ENCODE data around the gene MRPS21.

Gene MRPS21

DNA sequence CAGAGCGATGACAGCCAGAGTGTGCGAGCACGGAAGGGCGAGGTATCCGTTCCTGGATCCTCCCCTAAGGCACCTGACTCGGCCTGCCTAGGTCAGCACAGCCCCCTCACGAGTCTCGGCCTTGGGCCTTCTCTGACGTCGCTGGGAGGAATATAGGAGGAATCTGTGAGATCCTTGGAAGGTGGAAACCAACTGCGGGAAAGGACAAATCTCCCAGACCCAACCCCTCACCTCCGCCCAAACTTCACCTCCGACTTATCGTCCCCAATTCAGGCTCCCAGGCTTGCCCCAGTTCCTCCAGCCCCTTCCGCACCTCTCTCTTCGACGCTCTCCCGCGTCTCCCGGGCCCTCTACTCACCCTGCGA lies 25.3 kb upstream of the MRPS21 start:
- no peaks in the 10 kb centered on the region for H3K27me3 Mint-ChIP-seq
- H3K9me3 Mint-ChIP-seq = no peaks in the 10 kb centered on the region
- H3K4me3 Mint-ChIP-seq = peak overlapping the region; percentile 92
- peaks cover 32% of the 10 kb centered on the region for H3K4me1 Mint-ChIP-seq
- H3K27ac Mint-ChIP-seq (ENCODE audit: low read depth) = peak overlapping the region; percentile 96
- H3K36me3 Mint-ChIP-seq (ENCODE audit: insufficient read depth) = peaks cover 29% of the 10 kb centered on the region
- DNase-seq (ENCODE audit: low spot score in 2 of 2) = peak; percentile 29 to 38
- peak; percentile 64 for ATAC-seq (replicated peaks; ENCODE audit: extremely low read depth, poor library complexity, severe bottlenecking)

DNA sequence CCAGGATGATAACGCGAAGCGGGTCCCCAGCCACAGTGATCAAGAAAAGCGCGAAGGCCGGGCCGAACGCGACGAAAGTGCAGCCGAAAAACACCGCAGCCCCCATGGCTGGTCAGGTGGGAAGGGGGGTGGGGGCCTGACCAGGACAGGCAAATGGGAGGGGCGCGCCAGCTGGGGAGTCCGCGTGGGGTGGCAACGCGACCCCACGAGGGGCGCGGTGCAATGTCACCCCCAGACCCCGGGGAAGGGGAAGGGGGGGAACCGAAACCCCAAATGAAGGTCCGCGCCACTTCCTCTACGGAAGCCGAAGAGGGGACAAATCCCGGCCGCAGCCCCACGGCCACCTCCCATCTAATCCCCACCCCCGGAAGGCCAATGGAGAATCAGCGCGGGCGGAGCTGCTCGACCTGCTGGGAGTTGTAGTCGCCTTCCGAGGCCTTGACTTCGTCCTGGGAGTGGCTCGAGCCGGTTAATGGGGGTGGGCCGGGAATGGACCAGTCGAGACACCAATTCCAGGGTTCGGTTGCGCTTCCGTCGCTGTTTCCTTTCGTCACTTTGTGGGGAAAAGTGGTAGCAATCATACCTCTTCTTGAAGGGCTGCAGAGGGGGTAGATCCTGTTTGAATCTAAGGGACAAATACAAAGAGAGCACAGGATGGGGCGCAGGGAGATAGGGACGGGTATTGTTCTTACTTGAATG lies 24.8 kb upstream of the MRPS21 start, which contains the start of gene APH1A:
Gene APH1A, minus strand, starts transcription at position 312 of the 699 bp plus-strand sequence. Its CDS starts 206 bp downstream, at position 106.
- H3K9me3 Mint-ChIP-seq = no peaks in the 10 kb centered on the region
- peaks cover 29% of the 10 kb centered on the region for H3K36me3 Mint-ChIP-seq (ENCODE audit: insufficient read depth)
- H3K4me1 Mint-ChIP-seq = peaks cover 32% of the 10 kb centered on the region
- DNase-seq (ENCODE audit: low spot score in 2 of 2) = peak; percentile 77 to 81
- peak within 1 kb of the TSS; percentile 92 for H3K4me3 Mint-ChIP-seq
- ATAC-seq (replicated peaks; ENCODE audit: extremely low read depth, poor library complexity, severe bottlenecking) = peak; percentile 94
- H3K27me3 Mint-ChIP-seq = no peaks in the 10 kb centered on the region
- H3K27ac Mint-ChIP-seq (ENCODE audit: low read depth) = peak within 1 kb of the TSS; percentile 96

DNA sequence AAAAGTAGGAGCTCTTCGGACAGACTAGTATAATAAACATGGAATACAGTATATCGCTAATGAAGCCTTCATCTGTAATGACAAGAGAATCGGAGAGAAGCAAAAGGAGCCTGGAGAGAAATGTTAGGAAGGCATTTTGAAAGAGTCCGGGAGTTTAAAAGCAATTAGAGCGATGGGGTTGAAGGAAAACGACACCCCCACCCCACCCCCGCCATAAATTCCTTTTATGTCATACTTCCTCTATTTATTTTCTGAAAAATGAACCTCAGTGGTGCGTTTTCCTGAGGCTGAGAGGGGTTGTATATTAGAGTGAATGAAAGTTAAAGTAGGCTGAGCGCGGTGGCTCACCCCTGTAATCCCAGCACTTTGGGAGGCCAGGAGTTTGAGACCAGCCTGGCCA lies 24.2 kb upstream of the MRPS21 start:
- ATAC-seq (replicated peaks; ENCODE audit: extremely low read depth, poor library complexity, severe bottlenecking) = no peak
- Mint-ChIP-seq H3K27me3 (no peaks in the 10 kb centered on the region), H3K4me1 (peaks cover 32% of the 10 kb centered on the region), H3K27ac (ENCODE audit: low read depth) (peak overlapping the region; percentile 96), H3K36me3 (ENCODE audit: insufficient read depth) (peaks cover 27% of the 10 kb centered on the region), H3K4me3 (peak overlapping the region; percentile 92), H3K9me3 (no peaks in the 10 kb centered on the region)
- no peak for DNase-seq (ENCODE audit: low spot score in 2 of 2)

DNA sequence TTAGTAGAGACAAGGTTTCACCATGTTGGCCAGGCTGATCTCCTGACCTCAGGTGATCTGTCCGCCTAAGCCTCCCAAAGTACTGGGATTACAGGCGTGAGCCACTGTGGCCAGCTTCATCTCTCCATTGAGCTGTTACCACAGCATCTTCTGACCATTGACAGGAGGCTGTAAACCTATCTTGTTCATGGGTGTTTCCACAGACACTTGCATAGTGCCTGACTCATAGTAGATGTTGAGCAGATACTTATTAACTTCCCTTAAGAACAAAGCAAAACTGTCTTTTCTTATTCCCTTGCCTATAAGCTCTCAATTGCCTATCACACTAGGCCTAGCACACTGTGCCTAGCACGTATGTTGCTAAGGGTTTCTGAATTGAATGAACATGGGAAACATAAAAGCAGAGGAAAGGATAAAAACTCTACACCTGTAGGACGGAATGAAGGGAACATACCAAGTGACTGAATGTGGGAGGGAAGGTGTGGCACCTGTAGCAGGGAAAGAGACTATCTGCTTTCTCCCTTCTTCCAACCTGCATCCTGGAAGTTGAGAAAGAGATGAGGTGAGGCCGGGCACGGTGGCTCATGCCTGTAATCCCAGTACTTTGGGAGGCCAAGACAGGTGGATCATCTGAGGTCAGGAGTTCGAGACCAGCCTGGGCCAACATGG lies 22.2 kb upstream of the MRPS21 start:
- Mint-ChIP-seq H3K9me3 (no peaks in the 10 kb centered on the region), H3K27ac (ENCODE audit: low read depth) (no peak overlapping the region), H3K4me3 (no peak overlapping the region), H3K27me3 (no peaks in the 10 kb centered on the region), H3K36me3 (ENCODE audit: insufficient read depth) (peaks cover 22% of the 10 kb centered on the region), H3K4me1 (peaks cover 32% of the 10 kb centered on the region)
- ATAC-seq (replicated peaks; ENCODE audit: extremely low read depth, poor library complexity, severe bottlenecking) = no peak
- no peak for DNase-seq (ENCODE audit: low spot score in 2 of 2)

DNA sequence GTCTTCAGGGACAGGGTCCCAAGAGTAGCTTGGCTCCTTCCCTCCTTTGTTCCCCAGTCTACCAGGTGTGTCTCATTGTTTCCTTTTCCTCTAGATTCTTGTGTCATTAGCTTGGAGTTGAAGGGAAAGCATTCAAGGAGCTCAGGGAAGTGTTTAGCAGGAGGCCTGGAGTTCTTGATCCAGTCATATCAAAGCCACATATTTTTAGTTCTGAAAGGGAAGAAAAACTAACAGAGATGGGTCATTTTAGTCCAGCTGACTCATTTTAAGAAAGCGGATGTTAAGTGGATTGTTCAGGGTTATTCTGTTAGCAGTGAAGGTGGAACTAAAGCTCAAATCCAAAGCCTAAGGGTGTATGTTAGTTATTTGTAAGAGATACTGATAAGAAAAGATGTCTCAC lies 20.4 kb upstream of the MRPS21 start:
- H3K27me3 Mint-ChIP-seq = no peaks in the 10 kb centered on the region
- peaks cover 12% of the 10 kb centered on the region for H3K36me3 Mint-ChIP-seq (ENCODE audit: insufficient read depth)
- H3K4me1 Mint-ChIP-seq = peaks cover 15% of the 10 kb centered on the region
- H3K9me3 Mint-ChIP-seq = no peaks in the 10 kb centered on the region
- DNase-seq (ENCODE audit: low spot score in 2 of 2) (no peak), ATAC-seq (replicated peaks; ENCODE audit: extremely low read depth, poor library complexity, severe bottlenecking) (no peak)
- H3K27ac Mint-ChIP-seq (ENCODE audit: low read depth) = peak overlapping the region; percentile 7
- H3K4me3 Mint-ChIP-seq = no peak overlapping the region

DNA sequence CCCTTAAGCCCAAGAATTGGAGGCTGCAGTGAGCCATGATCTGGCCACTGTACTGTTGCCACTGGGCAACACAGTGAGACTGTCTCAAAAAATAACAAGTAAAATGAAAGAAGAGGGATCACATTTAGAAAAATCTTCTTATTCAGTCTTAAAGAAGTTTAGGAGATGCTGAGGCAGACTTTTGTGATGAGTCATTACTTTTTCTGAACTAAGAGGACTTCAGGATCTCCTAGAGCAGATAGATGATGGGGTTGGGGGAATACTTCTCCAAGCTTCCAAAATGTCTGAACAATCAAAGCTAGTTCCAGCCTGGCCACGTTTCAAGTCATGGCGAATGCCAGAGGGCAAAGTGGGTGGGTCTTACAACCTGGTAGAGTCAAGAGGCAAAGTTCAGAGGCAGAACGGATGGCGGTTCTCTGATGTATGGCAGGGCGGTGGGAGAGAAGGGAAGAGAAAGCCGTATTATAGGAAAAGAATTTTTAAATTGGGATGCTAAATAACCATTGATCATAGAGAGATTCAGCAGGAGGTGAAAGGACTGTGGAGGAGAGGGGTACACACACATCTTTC lies 13.4 kb upstream of the MRPS21 start:
- ATAC-seq (replicated peaks; ENCODE audit: extremely low read depth, poor library complexity, severe bottlenecking) = no peak
- Mint-ChIP-seq H3K27ac (ENCODE audit: low read depth) (no peak overlapping the region), H3K4me3 (no peak overlapping the region), H3K9me3 (no peaks in the 10 kb centered on the region), H3K36me3 (ENCODE audit: insufficient read depth) (peaks cover 5% of the 10 kb centered on the region), H3K27me3 (no peaks in the 10 kb centered on the region), H3K4me1 (peaks cover 22% of the 10 kb centered on the region)
- DNase-seq (ENCODE audit: low spot score in 2 of 2) = no peak

DNA sequence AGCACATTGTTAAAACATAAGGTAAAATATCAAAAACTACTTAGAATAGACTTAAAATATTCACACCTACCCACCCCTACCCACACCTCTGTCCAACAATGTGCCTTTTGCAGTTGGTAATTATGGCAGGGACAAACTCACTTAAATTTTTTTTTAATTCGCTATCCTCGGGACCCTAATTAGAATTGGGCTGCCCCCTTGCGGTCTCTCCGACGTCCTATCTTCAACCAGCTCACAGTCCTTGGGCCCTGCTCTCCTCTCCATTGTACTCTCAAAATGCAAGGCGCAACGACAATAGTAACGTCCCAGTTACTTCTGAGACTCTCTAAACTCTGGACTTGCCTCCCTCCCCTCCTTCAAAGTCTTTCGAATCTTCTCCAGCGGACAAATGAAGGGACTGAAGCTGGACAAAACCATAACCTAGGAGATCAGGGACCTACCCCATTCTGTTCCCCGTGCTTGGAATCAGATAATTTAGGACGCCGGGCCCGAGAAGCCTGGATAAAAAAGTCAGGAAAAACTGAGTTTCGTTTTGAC lies 12.4 kb upstream of the MRPS21 start:
- peaks cover 22% of the 10 kb centered on the region for H3K4me1 Mint-ChIP-seq
- DNase-seq (ENCODE audit: low spot score in 2 of 2) = peak in 1 of 2 donors; percentile 22
- peak; percentile 33 for ATAC-seq (replicated peaks; ENCODE audit: extremely low read depth, poor library complexity, severe bottlenecking)
- H3K27ac Mint-ChIP-seq (ENCODE audit: low read depth) = peak overlapping the region; percentile 90
- H3K27me3 Mint-ChIP-seq = no peaks in the 10 kb centered on the region
- H3K4me3 Mint-ChIP-seq = peak overlapping the region; percentile 77
- H3K36me3 Mint-ChIP-seq (ENCODE audit: insufficient read depth) = peaks cover 5% of the 10 kb centered on the region
- H3K9me3 Mint-ChIP-seq = no peaks in the 10 kb centered on the region

DNA sequence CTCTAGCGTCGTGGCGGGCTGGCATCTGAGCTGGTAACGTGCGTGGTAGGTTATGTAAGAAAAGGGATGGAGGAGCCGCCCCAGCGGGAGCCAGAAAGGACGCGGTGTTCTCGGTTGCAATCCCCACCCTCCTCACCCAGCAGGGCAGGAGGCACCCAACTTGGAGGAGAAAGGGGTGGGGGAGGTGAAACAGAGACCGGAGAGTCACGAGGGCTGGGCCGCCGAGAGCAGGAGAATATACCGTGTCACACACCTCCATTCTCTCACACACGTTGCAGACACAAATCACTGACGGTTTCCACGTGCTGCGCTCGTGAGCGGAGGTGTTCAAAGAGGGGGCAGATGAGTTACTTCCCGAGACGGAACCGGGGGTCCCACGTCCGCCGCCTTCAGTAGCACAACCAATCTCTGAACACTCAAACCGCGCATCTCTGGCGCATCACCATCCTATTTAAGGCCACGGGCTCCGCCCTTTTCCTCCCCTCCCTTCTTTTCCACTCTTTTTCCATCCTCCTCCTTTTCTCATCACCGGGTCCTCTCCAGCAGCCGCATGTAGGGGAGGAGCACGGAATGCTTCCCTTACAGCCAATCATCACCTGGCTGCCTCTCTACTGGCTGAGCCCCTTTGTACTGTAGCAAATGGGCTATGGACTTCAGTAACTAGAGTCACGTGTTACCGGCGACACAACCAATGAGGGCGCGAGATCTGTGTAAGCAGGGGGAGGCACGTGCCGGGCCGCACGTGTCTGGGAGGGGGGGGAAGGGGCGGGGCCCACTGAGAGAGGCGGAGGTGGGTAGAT lies 11.7 kb upstream of the MRPS21 start, which contains the start of gene CIART:
Gene CIART, plus strand, starts transcription at position 797 of the 800 bp plus-strand sequence. CDS start 714 bp downstream, outside the sequence.
- DNase-seq (ENCODE audit: low spot score in 2 of 2) (peak; percentile 29 to 58), ATAC-seq (replicated peaks; ENCODE audit: extremely low read depth, poor library complexity, severe bottlenecking) (peak; percentile 92)
- Mint-ChIP-seq H3K36me3 (ENCODE audit: insufficient read depth) (peaks cover 5% of the 10 kb centered on the region), H3K27me3 (no peaks in the 10 kb centered on the region), H3K27ac (ENCODE audit: low read depth) (peak within 1 kb of the TSS; percentile 90), H3K9me3 (no peaks in the 10 kb centered on the region), H3K4me1 (peaks cover 22% of the 10 kb centered on the region), H3K4me3 (peak within 1 kb of the TSS; percentile 77)

DNA sequence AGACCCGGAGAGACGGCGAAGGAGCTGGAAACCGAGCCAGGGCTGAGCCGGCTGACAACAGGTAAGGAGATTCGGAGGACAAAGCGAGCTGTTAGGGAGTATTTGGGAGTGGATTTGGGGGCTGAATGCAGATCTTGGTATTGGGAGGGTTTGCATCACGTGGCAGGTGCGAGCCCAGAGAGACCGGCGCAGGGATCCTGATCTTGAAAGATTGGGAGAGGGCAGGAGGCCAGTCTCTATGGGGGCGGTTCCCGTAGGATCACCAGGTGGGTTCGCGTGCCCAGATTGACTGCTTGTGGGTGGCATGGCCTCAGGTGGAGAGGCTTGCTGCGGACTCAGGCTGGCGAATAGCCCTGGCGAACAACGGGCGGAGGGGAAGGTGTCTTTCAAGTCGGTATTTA lies 11.1 kb upstream of the MRPS21 start:
- Mint-ChIP-seq H3K27ac (ENCODE audit: low read depth) (peak overlapping the region; percentile 90), H3K4me3 (peak overlapping the region; percentile 77), H3K36me3 (ENCODE audit: insufficient read depth) (peaks cover 5% of the 10 kb centered on the region), H3K27me3 (no peaks in the 10 kb centered on the region), H3K9me3 (no peaks in the 10 kb centered on the region), H3K4me1 (peaks cover 22% of the 10 kb centered on the region)
- ATAC-seq (replicated peaks; ENCODE audit: extremely low read depth, poor library complexity, severe bottlenecking) (no peak), DNase-seq (ENCODE audit: low spot score in 2 of 2) (no peak)

DNA sequence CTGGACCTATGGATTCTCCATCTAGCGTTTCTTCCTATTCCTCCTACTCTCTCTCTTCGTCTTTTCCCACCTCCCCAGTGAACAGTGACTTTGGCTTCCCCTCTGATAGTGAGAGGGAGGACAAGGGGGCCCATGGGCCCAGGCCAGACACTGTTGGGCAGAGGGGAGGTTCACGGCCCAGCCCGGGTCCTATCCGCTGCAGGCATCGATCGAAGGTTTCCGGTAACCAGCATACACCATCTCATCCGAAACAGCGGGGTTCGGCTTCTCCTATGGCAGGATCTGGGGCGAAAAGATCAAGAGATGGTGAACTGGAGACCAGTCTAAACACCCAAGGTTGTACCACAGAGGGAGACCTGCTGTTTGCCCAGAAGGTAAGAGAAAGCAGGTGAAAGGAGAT lies 10.4 kb upstream of the MRPS21 start:
- H3K9me3 Mint-ChIP-seq = no peaks in the 10 kb centered on the region
- no peaks in the 10 kb centered on the region for H3K27me3 Mint-ChIP-seq
- DNase-seq (ENCODE audit: low spot score in 2 of 2) (no peak), ATAC-seq (replicated peaks; ENCODE audit: extremely low read depth, poor library complexity, severe bottlenecking) (no peak)
- H3K4me1 Mint-ChIP-seq = peaks cover 22% of the 10 kb centered on the region
- no peak overlapping the region for H3K27ac Mint-ChIP-seq (ENCODE audit: low read depth)
- no peak overlapping the region for H3K4me3 Mint-ChIP-seq
- peaks cover 5% of the 10 kb centered on the region for H3K36me3 Mint-ChIP-seq (ENCODE audit: insufficient read depth)

DNA sequence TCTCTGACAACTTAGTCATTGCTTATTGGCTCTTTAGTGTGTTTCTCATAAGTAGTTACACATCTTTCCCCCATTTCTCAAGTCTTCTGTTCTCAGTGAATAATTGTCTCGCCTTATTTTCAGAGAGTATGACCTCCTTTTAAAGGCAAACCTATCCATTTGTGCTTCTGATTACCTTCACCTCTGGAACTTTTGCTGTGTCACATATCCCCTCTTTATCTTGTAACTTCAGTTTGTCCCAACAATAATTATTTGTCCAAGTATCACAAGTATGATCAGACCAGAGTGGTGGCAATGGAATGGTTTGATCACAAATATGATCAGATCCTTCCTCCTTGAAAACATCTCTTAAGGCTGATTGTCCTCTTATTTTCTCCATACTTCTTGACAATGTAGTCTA lies 5.3 kb upstream of the MRPS21 start:
- Mint-ChIP-seq H3K27ac (ENCODE audit: low read depth) (no peak overlapping the region), H3K36me3 (ENCODE audit: insufficient read depth) (peaks cover 2% of the 10 kb centered on the region), H3K4me1 (peaks cover 7% of the 10 kb centered on the region), H3K4me3 (no peak overlapping the region), H3K27me3 (no peaks in the 10 kb centered on the region), H3K9me3 (no peaks in the 10 kb centered on the region)
- no peak for DNase-seq (ENCODE audit: low spot score in 2 of 2)
- no peak for ATAC-seq (replicated peaks; ENCODE audit: extremely low read depth, poor library complexity, severe bottlenecking)

DNA sequence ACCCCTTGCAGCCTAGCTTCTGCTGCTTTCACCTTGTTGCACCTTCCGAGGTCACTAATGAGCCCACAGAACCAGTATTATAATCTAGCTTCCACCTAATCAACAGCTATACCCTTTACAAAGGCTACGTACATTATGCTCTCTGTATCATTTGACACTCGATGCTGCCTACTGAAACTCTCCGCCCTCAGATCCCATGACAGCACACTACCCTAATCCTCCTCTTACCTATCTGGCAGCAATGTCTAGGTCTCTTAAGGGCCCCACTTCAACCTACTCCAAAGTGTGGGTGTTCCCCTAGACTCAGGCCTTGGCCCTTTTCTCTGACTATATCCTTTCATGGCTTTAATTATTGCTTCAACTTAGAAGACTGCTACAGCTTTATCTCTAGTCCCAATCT lies 4.8 kb upstream of the MRPS21 start:
- ATAC-seq (replicated peaks; ENCODE audit: extremely low read depth, poor library complexity, severe bottlenecking) (no peak), DNase-seq (ENCODE audit: low spot score in 2 of 2) (no peak)
- Mint-ChIP-seq H3K4me3 (no peak overlapping the region), H3K9me3 (no peaks in the 10 kb centered on the region), H3K36me3 (ENCODE audit: insufficient read depth) (peaks cover 7% of the 10 kb centered on the region), H3K27ac (ENCODE audit: low read depth) (no peak overlapping the region), H3K4me1 (peaks cover 11% of the 10 kb centered on the region), H3K27me3 (no peaks in the 10 kb centered on the region)
